HG03066 (cell line): ENCODE results near the gene JAKMIP1.

Experiments used
- ATAC-seq: cut with Tn5 transposase; IDR thresholded peaks from one replicate; pipeline ENCODE4 v1.9.1; 2021; ENCODE audit warnings: low read depth; ENCODE audit not compliant: unreplicated experiment

Gene JAKMIP1

GRCh38 chr4:6106156-6106555, 94.2 kb downstream of the JAKMIP1 start:
- no peak for ATAC-seq

- no peak for ATAC-seq
Measured at GRCh38 chr4:6105311-6105911, 94.9 kb downstream of the JAKMIP1 start.

- ATAC-seq: no peak
Measured at GRCh38 chr4:6104541-6105130, 95.7 kb downstream of the JAKMIP1 start.

- ATAC-seq: no peak
Measured at GRCh38 chr4:6097581-6097980, 102.8 kb downstream of the JAKMIP1 start.

GRCh38 chr4:6095897-6096296, 104.5 kb downstream of the JAKMIP1 start:
- no peak for ATAC-seq

- no peak for ATAC-seq
Measured at GRCh38 chr4:6095023-6095752, 105.2 kb downstream of the JAKMIP1 start.

GRCh38 chr4:6093671-6094070, 106.7 kb downstream of the JAKMIP1 start:
- no peak for ATAC-seq

GRCh38 chr4:6092971-6093370, 107.4 kb downstream of the JAKMIP1 start:
- ATAC-seq: no peak

GRCh38 chr4:6092131-6092530, 108.2 kb downstream of the JAKMIP1 start:
- no peak for ATAC-seq

- ATAC-seq: no peak
Measured at GRCh38 chr4:6090931-6091330, 109.4 kb downstream of the JAKMIP1 start.

GRCh38 chr4:6088950-6089349, 111.4 kb downstream of the JAKMIP1 start:
- no peak for ATAC-seq

GRCh38 chr4:6087669-6088341, 112.5 kb downstream of the JAKMIP1 start:
- no peak for ATAC-seq

GRCh38 chr4:6086846-6087245, 113.5 kb downstream of the JAKMIP1 start:
- no peak for ATAC-seq

GRCh38 chr4:6085691-6086628, 114.4 kb downstream of the JAKMIP1 start:
- ATAC-seq: no peak

GRCh38 chr4:6085028-6085690, 115.2 kb downstream of the JAKMIP1 start:
- ATAC-seq: no peak

GRCh38 chr4:6079965-6080364, 120.4 kb downstream of the JAKMIP1 start:
- ATAC-seq: no peak

GRCh38 chr4:6078560-6078959, 121.8 kb downstream of the JAKMIP1 start:
- no peak for ATAC-seq

- ATAC-seq: no peak
Measured at GRCh38 chr4:6076391-6076790, 124.0 kb downstream of the JAKMIP1 start.

- no peak for ATAC-seq
Measured at GRCh38 chr4:6074758-6075157, 125.6 kb downstream of the JAKMIP1 start.
